Right atrium auricular region (tissue), 2 donors: Measurements from ENCODE around the gene COMMD4. TPM values are rescaled to one million over a fixed set of nuclear protein-coding genes. Genes with fewer than 3 reads are reported as not detected.

Experiments used
- DNase-seq: peaks from one replicate; pipeline ENCODE4 v3.0.0-alpha.2; 2019; ENCODE audit warnings: low spot score
- H3K27ac ChIP-seq, 2 donors: fragments of 200-600 bp; sonication (generic); 1 replicate in 1 of 2; 2 replicates in 1 of 2; pipeline ENCODE4 v1.5.1; 2016 to 2019
- H3K27me3 ChIP-seq, 2 donors: fragments of 200-600 bp; sonication (generic); one replicate each; pipeline versions ENCODE4 v1.5.1 to v1.6.0; 2017 to 2019
- H3K36me3 ChIP-seq: fragments of 200-600 bp; sonication (generic); one replicate; pipeline ENCODE4 v1.5.1; 2016
- H3K4me1 ChIP-seq, 2 donors: fragments of 200-600 bp; sonication (generic); one replicate each; pipeline versions ENCODE4 v1.5.1 to v1.6.0; 2017 to 2019
- H3K4me3 ChIP-seq, 2 donors: fragments of 200-600 bp; sonication (generic); 1 replicate in 1 of 2; 2 replicates in 1 of 2; pipeline ENCODE4 v1.5.1; 2017 to 2019; ENCODE audit warnings: mild to moderate bottlenecking in 1 of 2, moderate library complexity in 1 of 2
- H3K9me3 ChIP-seq, 2 donors: fragments of 200-600 bp; sonication (generic); one replicate each; pipeline ENCODE4 v1.5.1; 2019
- CTCF ChIP-seq, 2 donors: fragments of 200-600 bp; sonication (generic); IDR thresholded peaks; one replicate each; pipeline ENCODE4 v1.5.1; 2019; ENCODE audit warnings: antibody characterized with exemption in 2 of 2
- total RNA-seq, 2 donors: library from RNA; depleted of rRNA; stranded (reverse); fragments of >200 nt; gene quantifications; one replicate each; pipeline ENCODE4 v1.1.0, GENCODE V29; 2016

COMMD4 gene
- total RNA-seq, 2 donors from 2014 or later = 47.2 to 52.4 TPM

GRCh38 chr15:75367913-75368688 lies 32.2 kb downstream of the COMMD4 start, which contains the start of gene MAN2C1:
TSS of gene MAN2C1 (minus strand) at chr15:75368607. CDS start at chr15:75368583, 24 bp downstream.
- H3K9me3 ChIP-seq = no peaks in the 10 kb centered on the region
- peaks cover 61% of the 10 kb centered on the region for H3K36me3 ChIP-seq

GRCh38 chr15:75368689-75369239 lies 32.9 kb downstream of the COMMD4 start:
- Histone ChIP-seq H3K27ac (peak overlapping the region; percentile 96 to 97), H3K36me3 (peaks cover 55% of the 10 kb centered on the region), H3K9me3 (no peaks in the 10 kb centered on the region)

More at GRCh38 chr15:75367913-75368688, 32.2 kb downstream of the COMMD4 start, which contains the start of gene MAN2C1:
- Histone ChIP-seq H3K27me3 (no peaks in the 10 kb centered on the region), H3K4me3 (peak within 1 kb of the TSS; percentile 71 to 90), H3K4me1 (peaks cover 0 to 22% of the 10 kb centered on the region in 2 donors), H3K27ac (peak within 1 kb of the TSS; percentile 96 to 97)
- peak; percentile 94 for DNase-seq
- peak; percentile 42 to 81 for TF ChIP-seq CTCF (IDR thresholded peaks at IDR 0.05)

GRCh38 chr15:75369897-75370581 lies 34.2 kb downstream of the COMMD4 start:
- no peak overlapping the region for H3K4me3 ChIP-seq
- H3K4me1 ChIP-seq = peaks cover 0 to 22% of the 10 kb centered on the region in 2 donors
- TF ChIP-seq CTCF (IDR thresholded peaks at IDR 0.05) = no peak
- no peak for DNase-seq
- no peaks in the 10 kb centered on the region for H3K9me3 ChIP-seq
- H3K27me3 ChIP-seq = no peaks in the 10 kb centered on the region
- H3K27ac ChIP-seq = peak overlapping the region in 1 of 2 donors; percentile 97
- H3K36me3 ChIP-seq = peaks cover 52% of the 10 kb centered on the region

More at GRCh38 chr15:75368689-75369239, 32.9 kb downstream of the COMMD4 start:
- H3K27me3 ChIP-seq = no peaks in the 10 kb centered on the region
- H3K4me1 ChIP-seq = peaks cover 0 to 22% of the 10 kb centered on the region in 2 donors
- DNase-seq = no peak
- peak overlapping the region; percentile 71 to 90 for H3K4me3 ChIP-seq
- TF ChIP-seq CTCF (IDR thresholded peaks at IDR 0.05) = peak in 1 of 2 donors; percentile 23

- H3K4me3 ChIP-seq = no peak overlapping the region
- peaks cover 0 to 22% of the 10 kb centered on the region in 2 donors for H3K4me1 ChIP-seq
- DNase-seq = no peak
- H3K9me3 ChIP-seq = no peaks in the 10 kb centered on the region
- TF ChIP-seq CTCF (IDR thresholded peaks at IDR 0.05) = no peak
- no peaks in the 10 kb centered on the region for H3K27me3 ChIP-seq
- peaks cover 45% of the 10 kb centered on the region for H3K36me3 ChIP-seq
- H3K27ac ChIP-seq = no peak overlapping the region
These were observed 35.6 kb downstream of the COMMD4 start for GRCh38 chr15:75371486-75371885.

- no peaks in the 10 kb centered on the region for H3K27me3 ChIP-seq
- peaks cover 0 to 21% of the 10 kb centered on the region in 2 donors for H3K4me1 ChIP-seq
- H3K4me3 ChIP-seq = no peak overlapping the region
- H3K36me3 ChIP-seq = peaks cover 39% of the 10 kb centered on the region
- H3K27ac ChIP-seq = no peak overlapping the region
- no peak for TF ChIP-seq CTCF (IDR thresholded peaks at IDR 0.05)
- H3K9me3 ChIP-seq = no peaks in the 10 kb centered on the region
- DNase-seq = no peak
These were observed 36.2 kb downstream of the COMMD4 start for GRCh38 chr15:75371901-75372688.
